Measurements from ENCODE around the gene RASA4B. TPM values are rescaled to one million over a fixed set of nuclear protein-coding genes. Genes with fewer than 3 reads are reported as not detected.
"Not testable (repeated sequence)": the region's sequence is repeated elsewhere in the genome, so short reads cannot be mapped to it uniquely, and the experiment has no call there.

The RASA4B gene
- total RNA-seq, 1 experiment from 2014 or later, result 0.76 TPM

DNA sequence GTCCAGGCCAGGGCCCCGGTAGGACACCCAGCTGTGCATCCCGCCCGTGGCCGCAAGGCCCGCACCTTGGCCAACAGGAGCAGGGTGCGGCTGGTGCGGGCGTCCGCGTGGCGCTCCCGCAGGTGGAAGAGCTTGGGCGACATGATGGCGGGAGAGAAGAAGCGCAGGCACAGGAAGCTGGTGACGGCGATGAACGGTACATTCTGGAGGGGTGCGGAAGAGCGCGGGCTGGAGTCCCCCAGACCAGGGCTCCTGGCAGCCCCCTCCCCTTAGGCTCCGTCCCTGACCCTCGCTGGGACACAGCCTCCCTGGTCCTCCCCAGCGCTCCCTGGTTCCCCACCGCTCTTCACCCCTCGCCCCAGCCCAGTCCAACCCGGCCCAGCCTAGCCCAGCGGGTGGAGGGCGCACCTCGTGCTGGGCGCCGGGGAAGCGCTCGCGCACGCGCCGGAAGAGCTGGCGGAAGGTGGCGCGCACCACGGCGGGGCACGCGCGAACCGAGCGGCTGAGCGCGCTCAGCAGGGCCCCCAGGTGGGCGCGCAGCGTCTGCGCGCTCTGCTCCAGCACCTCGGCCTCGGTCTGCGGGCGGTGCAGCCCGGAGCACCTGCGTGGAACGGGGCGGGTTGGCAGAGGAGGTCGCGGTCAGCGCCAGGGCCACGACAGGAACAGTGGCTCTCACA is 23.0 kb downstream of the RASA4B start:
- H3K4me1 Mint-ChIP-seq (ENCODE audit: low read depth, unreplicated experiment); H3K36me3 Mint-ChIP-seq (ENCODE audit: insufficient read depth, unreplicated experiment); H3K27ac Mint-ChIP-seq (ENCODE audit: unreplicated experiment); intact Hi-C loops (cut with micrococcal nuclease; ENCODE audit: unreplicated experiment); H3K27me3 Mint-ChIP-seq (ENCODE audit: unreplicated experiment); CTCF ChIA-PET; DNase-seq; BruUV-seq (replicated peaks); H3K9me3 Mint-ChIP-seq (ENCODE audit: low read depth, unreplicated experiment); H3K4me3 Mint-ChIP-seq (ENCODE audit: low read depth, unreplicated experiment): not testable (repeated sequence)

DNA sequence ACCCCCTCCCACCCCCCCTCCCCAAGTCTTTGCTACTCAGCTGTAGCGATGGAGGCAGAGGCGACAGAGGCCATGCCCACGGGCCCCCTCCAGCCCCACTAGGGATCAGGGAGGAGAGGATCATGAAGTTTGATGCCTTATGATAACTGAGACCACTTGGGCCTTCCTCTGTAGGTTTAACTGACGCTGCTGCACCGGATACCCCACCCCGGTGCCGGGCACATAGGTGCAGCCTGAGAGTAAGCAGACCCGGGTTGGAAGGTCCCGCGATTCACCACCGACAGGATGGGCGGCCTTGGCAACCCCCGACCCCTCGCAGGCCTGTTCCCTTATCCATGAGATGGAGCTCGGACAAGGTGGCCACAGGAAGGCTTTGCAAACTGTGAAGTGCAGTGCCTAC is 23.6 kb downstream of the RASA4B start:
- H3K36me3 Mint-ChIP-seq (ENCODE audit: insufficient read depth, unreplicated experiment); H3K9me3 Mint-ChIP-seq (ENCODE audit: low read depth, unreplicated experiment); H3K4me1 Mint-ChIP-seq (ENCODE audit: low read depth, unreplicated experiment); DNase-seq; H3K27me3 Mint-ChIP-seq (ENCODE audit: unreplicated experiment); H3K4me3 Mint-ChIP-seq (ENCODE audit: low read depth, unreplicated experiment); CTCF ChIA-PET; H3K27ac Mint-ChIP-seq (ENCODE audit: unreplicated experiment); BruUV-seq (replicated peaks); intact Hi-C loops (cut with micrococcal nuclease; ENCODE audit: unreplicated experiment): not testable (repeated sequence)

- DNase-seq; H3K36me3 Mint-ChIP-seq (ENCODE audit: insufficient read depth, unreplicated experiment); BruUV-seq (replicated peaks); H3K27me3 Mint-ChIP-seq (ENCODE audit: unreplicated experiment); CTCF ChIA-PET; intact Hi-C loops (cut with micrococcal nuclease; ENCODE audit: unreplicated experiment); H3K9me3 Mint-ChIP-seq (ENCODE audit: low read depth, unreplicated experiment); H3K4me1 Mint-ChIP-seq (ENCODE audit: low read depth, unreplicated experiment); H3K27ac Mint-ChIP-seq (ENCODE audit: unreplicated experiment); H3K4me3 Mint-ChIP-seq (ENCODE audit: low read depth, unreplicated experiment): not testable (repeated sequence)
These were observed 24.2 kb downstream of the RASA4B start for GRCh38 chr7:102493220-102493935.

DNA sequence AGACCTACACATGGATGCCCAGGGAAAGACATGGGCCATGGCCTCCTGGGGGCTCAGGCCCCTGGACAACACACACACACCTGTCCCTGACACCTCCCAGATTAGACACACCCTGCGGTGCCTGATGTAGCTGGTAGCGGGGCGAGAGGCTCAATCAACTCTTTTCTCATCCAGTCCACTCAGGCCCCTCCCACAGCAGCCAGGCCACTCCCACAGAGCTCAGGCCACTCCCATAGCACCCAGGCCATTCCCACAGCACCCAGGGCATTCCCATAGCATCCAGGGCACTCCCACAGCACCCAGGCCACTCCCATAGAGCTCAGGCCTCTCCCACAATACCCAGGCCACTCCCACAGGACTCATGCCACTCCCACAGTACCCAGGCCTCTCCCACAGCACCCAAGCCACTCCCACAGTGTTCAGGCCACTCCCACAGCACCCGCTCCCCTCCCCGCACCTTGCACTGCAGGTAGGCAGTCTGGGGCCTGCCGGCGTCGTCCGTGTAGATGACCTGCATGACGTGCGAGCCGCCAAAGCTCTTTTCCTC is 27.0 kb downstream of the RASA4B start:
- H3K27me3 Mint-ChIP-seq (ENCODE audit: unreplicated experiment); H3K9me3 Mint-ChIP-seq (ENCODE audit: low read depth, unreplicated experiment); H3K4me1 Mint-ChIP-seq (ENCODE audit: low read depth, unreplicated experiment); H3K36me3 Mint-ChIP-seq (ENCODE audit: insufficient read depth, unreplicated experiment); CTCF ChIA-PET; BruUV-seq (replicated peaks); H3K4me3 Mint-ChIP-seq (ENCODE audit: low read depth, unreplicated experiment); H3K27ac Mint-ChIP-seq (ENCODE audit: unreplicated experiment); intact Hi-C loops (cut with micrococcal nuclease; ENCODE audit: unreplicated experiment): not testable (repeated sequence)
- DNase-seq, result peak; percentile 46

- H3K4me3 Mint-ChIP-seq (ENCODE audit: low read depth, unreplicated experiment); DNase-seq; BruUV-seq (replicated peaks); intact Hi-C loops (cut with micrococcal nuclease; ENCODE audit: unreplicated experiment); H3K27me3 Mint-ChIP-seq (ENCODE audit: unreplicated experiment); H3K9me3 Mint-ChIP-seq (ENCODE audit: low read depth, unreplicated experiment); H3K36me3 Mint-ChIP-seq (ENCODE audit: insufficient read depth, unreplicated experiment); CTCF ChIA-PET; H3K27ac Mint-ChIP-seq (ENCODE audit: unreplicated experiment); H3K4me1 Mint-ChIP-seq (ENCODE audit: low read depth, unreplicated experiment): not testable (repeated sequence)
These were observed 33.3 kb downstream of the RASA4B start for GRCh38 chr7:102484317-102484716.

DNA sequence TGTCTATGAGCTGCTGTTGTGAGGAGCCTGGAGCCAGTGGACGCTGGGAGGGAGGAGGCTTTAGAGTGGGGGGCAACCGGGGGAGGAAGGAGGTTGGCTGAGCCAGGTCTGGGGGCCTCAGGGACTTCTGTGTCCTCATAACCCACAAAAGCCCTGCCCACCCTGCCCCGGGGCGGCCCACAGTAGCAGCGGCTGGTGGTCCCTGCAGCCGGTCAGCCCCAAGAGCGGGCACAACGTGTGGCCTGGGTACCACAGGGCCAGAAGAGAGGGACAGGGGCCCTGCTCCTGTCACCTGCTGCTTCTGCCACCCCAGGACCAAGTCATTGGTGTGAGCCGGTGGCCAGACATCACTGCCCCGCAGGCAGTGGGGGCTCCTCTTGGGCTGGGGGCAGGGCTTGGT is 35.6 kb downstream of the RASA4B start:
- DNase-seq; H3K27ac Mint-ChIP-seq (ENCODE audit: unreplicated experiment); CTCF ChIA-PET; H3K4me1 Mint-ChIP-seq (ENCODE audit: low read depth, unreplicated experiment); intact Hi-C loops (cut with micrococcal nuclease; ENCODE audit: unreplicated experiment); H3K9me3 Mint-ChIP-seq (ENCODE audit: low read depth, unreplicated experiment); H3K27me3 Mint-ChIP-seq (ENCODE audit: unreplicated experiment); H3K4me3 Mint-ChIP-seq (ENCODE audit: low read depth, unreplicated experiment); H3K36me3 Mint-ChIP-seq (ENCODE audit: insufficient read depth, unreplicated experiment); BruUV-seq (replicated peaks): not testable (repeated sequence)

DNA sequence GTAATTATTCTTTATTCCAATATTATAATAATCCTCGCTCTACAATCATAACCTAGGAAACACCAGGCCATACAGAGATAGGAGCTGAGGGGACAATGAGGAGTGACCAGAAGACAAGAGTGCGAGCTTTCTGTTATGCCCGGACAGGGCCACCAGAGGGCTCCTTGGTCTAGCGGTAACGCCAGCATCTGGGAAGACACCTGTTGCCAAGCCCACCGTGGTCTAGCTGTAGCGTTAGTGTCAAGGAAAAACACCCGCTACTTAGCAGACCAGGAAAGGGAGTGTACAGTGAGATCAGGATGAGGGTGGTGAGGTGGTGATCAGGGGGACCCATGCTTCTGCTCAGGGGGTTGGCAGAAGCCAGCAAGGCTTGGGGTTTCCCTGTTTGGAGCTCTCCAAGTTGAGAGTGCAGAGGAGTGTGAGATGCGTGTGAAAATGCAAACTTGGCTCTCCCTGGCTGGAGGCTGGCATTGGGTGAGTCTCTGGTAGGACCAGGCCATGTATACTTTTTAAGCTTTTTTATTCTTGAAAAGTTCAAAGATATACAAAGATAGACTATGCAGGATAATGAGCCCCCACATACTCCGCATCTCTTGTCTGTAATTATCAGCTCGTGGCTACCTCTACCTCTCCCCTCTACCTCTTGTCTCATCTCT is 37.5 kb downstream of the RASA4B start:
- H3K27me3 Mint-ChIP-seq (ENCODE audit: unreplicated experiment); H3K36me3 Mint-ChIP-seq (ENCODE audit: insufficient read depth, unreplicated experiment); H3K9me3 Mint-ChIP-seq (ENCODE audit: low read depth, unreplicated experiment); H3K4me1 Mint-ChIP-seq (ENCODE audit: low read depth, unreplicated experiment); intact Hi-C loops (cut with micrococcal nuclease; ENCODE audit: unreplicated experiment); H3K27ac Mint-ChIP-seq (ENCODE audit: unreplicated experiment); BruUV-seq (replicated peaks): not testable (repeated sequence)
- CTCF ChIA-PET, result interaction anchor here (0.6 to 1.3 kb wide), 2 partner anchors 13 to 93 kb away, joined by 3 read pairs; no protein-coding TSS in a partner anchor
- peak overlapping the region; percentile 32 for H3K4me3 Mint-ChIP-seq (ENCODE audit: low read depth, unreplicated experiment)
- TF ChIP-seq, protein P1, sequence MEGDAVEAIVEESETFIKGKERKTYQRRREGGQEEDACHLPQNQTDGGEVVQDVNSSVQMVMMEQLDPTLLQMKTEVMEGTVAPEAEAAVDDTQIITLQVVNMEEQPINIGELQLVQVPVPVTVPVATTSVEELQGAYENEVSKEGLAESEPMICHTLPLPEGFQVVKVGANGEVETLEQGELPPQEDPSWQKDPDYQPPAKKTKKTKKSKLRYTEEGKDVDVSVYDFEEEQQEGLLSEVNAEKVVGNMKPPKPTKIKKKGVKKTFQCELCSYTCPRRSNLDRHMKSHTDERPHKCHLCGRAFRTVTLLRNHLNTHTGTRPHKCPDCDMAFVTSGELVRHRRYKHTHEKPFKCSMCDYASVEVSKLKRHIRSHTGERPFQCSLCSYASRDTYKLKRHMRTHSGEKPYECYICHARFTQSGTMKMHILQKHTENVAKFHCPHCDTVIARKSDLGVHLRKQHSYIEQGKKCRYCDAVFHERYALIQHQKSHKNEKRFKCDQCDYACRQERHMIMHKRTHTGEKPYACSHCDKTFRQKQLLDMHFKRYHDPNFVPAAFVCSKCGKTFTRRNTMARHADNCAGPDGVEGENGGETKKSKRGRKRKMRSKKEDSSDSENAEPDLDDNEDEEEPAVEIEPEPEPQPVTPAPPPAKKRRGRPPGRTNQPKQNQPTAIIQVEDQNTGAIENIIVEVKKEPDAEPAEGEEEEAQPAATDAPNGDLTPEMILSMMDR (IDR thresholded peaks at IDR 0.05; ENCODE audit: unreplicated experiment), result peak; percentile 15
- DNase-seq, result peak; percentile 65

DNA sequence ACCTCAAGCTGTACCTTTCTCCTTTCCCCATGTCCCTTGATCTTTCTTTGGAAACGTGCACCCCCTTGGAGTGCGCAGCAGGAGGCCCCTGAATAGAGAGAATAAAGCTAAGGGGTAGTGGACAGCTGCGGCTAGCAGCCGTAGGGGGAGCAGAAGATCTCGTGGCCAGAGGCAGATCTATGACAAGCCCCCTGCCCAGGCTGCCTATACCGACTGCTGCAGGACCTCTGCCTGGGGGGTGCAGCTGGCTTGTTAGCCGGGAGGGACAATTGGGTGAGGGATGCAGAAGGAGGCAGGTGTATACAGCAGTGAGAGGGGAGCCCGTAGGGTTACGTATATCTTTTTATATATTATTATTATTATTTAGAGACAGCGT is 38.4 kb downstream of the RASA4B start:
- CTCF ChIA-PET, result interaction anchor here (1.3 kb wide), 1 partner anchor 94 kb away, joined by 3 read pairs; no protein-coding TSS in a partner anchor
- not testable (repeated sequence) for BruUV-seq (replicated peaks)

More for the DNA sequence above, 38.4 kb downstream of the RASA4B start:
- H3K27me3 Mint-ChIP-seq (ENCODE audit: unreplicated experiment); intact Hi-C loops (cut with micrococcal nuclease; ENCODE audit: unreplicated experiment); H3K36me3 Mint-ChIP-seq (ENCODE audit: insufficient read depth, unreplicated experiment); H3K4me1 Mint-ChIP-seq (ENCODE audit: low read depth, unreplicated experiment); DNase-seq; H3K27ac Mint-ChIP-seq (ENCODE audit: unreplicated experiment); H3K9me3 Mint-ChIP-seq (ENCODE audit: low read depth, unreplicated experiment): not testable (repeated sequence)
- H3K4me3 Mint-ChIP-seq (ENCODE audit: low read depth, unreplicated experiment), result peak overlapping the region; percentile 66

Data from Calu3 (cell line).